ENCODE measurements around the gene ZNF446. TPM values are rescaled to one million over a fixed set of nuclear protein-coding genes. Genes with fewer than 3 reads are reported as not detected.

ZNF446 gene
- total and polyA plus RNA-seq, 9 of the 15 experiments (the other 6 are each of a cell fraction or from before 2014, with no cell fraction given), result 0.07 to 4.8 (median 1.2) TPM

DNA sequence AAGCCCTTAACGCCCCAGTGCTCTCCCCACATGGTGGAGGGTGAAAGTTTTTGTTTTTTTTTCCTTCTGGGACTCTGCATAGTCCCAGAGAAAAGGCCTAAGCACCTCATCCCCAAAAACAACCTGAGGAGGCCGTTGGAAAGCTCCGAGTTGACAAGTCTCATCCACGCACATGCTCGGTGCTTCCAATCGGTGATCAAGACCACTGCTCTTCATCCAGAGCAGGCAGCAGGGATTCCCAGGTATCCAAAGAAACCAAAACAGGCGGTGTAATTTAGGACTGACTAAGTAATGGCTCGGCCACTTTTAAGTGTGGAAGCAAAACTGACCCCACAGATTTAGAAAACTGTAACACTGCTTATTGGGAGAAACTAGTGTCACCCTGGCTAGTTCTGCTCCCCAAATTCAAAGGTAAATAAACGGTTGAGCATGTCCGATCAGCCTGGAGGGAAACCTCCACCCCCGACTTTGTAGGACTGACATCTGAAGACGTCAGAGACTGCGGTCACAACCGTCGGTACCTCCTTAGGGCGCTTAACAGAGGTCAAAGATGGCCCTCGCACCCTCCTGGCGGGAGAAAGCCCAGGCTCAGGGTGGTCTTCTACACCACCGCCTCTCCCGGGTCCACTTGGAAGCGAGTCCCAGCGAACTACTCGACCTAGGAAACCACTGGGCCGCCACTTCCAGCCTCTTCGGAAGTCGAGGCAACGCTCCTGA lies 997 bp upstream of the ZNF446 start (continued):
- TF ChIP-seq DPF2 (IDR thresholded peaks at IDR 0.05) (no peak), SMARCE1 (IDR thresholded peaks at IDR 0.05) (0 out of 2 replicates have a peak, but pooled peaks have one; percentile 30), CAMTA2 (CRISPR knock-in tag; conservative IDR thresholded peaks at IDR 0.05) (peak; percentile 72; the same call in 1 of the 2 replicates), MXI1 (IDR thresholded peaks at IDR 0.05; ENCODE audit: low read depth, low read length) (peak; percentile 76; the same call in 1 of the 2 replicates), KDM5B (IDR thresholded peaks at IDR 0.05; ENCODE audit: insufficient replicate concordance, low read depth, low read length) (peak; percentile 16), HDAC1 (IDR thresholded peaks at IDR 0.05) (peak in 1 of 2 experiments; percentile 75; a peak in 2 of 4 replicates), ERF (CRISPR knock-in tag; IDR thresholded peaks at IDR 0.05) (peak; percentile 25; the same call in 1 of the 2 replicates), COPS2 (conservative IDR thresholded peaks at IDR 0.05) (no peak), POU5F1 (IDR thresholded peaks at IDR 0.05; ENCODE audit: borderline replicate concordance, low read depth, low read length, partially characterized antibody) (no peak), HMGN3 (IDR thresholded peaks at IDR 0.05; ENCODE audit: borderline replicate concordance, extremely low read depth, insufficient read length, low read depth, low read length) (no peak), RBM22 (IDR thresholded peaks at IDR 0.05; ENCODE audit: low read depth, low read length, poor library complexity, severe bottlenecking) (no peak), FOXP1 (CRISPR knock-in tag; IDR thresholded peaks at IDR 0.05) (peak; percentile 55; the same call in 1 of the 2 replicates), HDAC2 (IDR thresholded peaks at IDR 0.05) (peak; percentile 37; the same call in 1 of the 2 replicates), ZNF24 (IDR thresholded peaks at IDR 0.05) (no peak), CSDE1 (IDR thresholded peaks at IDR 0.05) (peak in 1 of 2 experiments; percentile 72; a peak in 2 of 4 replicates), HNRNPUL1 (IDR thresholded peaks at IDR 0.05; ENCODE audit: low read length) (peak; percentile 38; the same call in 1 of the 2 replicates), POLR2H (tag; IDR thresholded peaks at IDR 0.05; ENCODE audit: low read depth) (no peak), CREM (IDR thresholded peaks at IDR 0.05; ENCODE audit: low read depth) (peak; percentile 57; the same call in 1 of the 2 replicates), HNRNPH1 (optimal IDR thresholded peaks at IDR 0.05; ENCODE audit: low read depth, low read length) (no peak), FOXM1 (IDR thresholded peaks at IDR 0.05; ENCODE audit: low read depth) (peak; percentile 44; the same call in 1 of the 2 replicates), FOXM1 (CRISPR knock-in tag; IDR thresholded peaks at IDR 0.05; ENCODE audit: low read depth) (no peak), CREB1 (IDR thresholded peaks at IDR 0.05) (peak; percentile 34; the same call in 1 of the 2 replicates), CREB1 (CRISPR knock-in tag; IDR thresholded peaks at IDR 0.05) (no peak), PML (IDR thresholded peaks at IDR 0.05; ENCODE audit: low read length) (peak; percentile 11; the same call in 1 of the 2 replicates), NFIC (IDR thresholded peaks at IDR 0.05) (0 out of 2 replicates have a peak, but pooled peaks have one; percentile 4), SUPT5H (IDR thresholded peaks at IDR 0.05) (peak; percentile 57; the same call in 1 of the 2 replicates)
- TF ChIP-seq, protein P1, sequence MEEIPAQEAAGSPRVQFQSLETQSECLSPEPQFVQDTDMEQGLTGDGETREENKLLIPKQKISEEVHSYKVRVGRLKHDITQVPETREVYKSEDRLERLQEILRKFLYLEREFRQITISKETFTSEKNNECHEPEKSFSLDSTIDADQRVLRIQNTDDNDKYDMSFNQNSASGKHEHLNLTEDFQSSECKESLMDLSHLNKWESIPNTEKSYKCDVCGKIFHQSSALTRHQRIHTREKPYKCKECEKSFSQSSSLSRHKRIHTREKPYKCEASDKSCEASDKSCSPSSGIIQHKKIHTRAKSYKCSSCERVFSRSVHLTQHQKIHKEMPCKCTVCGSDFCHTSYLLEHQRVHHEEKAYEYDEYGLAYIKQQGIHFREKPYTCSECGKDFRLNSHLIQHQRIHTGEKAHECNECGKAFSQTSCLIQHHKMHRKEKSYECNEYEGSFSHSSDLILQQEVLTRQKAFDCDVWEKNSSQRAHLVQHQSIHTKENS (CRISPR knock-in tag; IDR thresholded peaks at IDR 0.05), result no peak
- TF ChIP-seq, protein P2, sequence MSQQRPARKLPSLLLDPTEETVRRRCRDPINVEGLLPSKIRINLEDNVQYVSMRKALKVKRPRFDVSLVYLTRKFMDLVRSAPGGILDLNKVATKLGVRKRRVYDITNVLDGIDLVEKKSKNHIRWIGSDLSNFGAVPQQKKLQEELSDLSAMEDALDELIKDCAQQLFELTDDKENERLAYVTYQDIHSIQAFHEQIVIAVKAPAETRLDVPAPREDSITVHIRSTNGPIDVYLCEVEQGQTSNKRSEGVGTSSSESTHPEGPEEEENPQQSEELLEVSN (IDR thresholded peaks at IDR 0.05; ENCODE audit: borderline replicate concordance in 1 of 2, extremely low read depth in 1 of 2, insufficient read depth in 1 of 2, insufficient read length in 1 of 2, low read depth in 1 of 2, low read length in 1 of 2, poor library complexity in 1 of 2, severe bottlenecking in 1 of 2), result peak in 1 of 2 experiments; percentile 21
